RWPE1 (cell line): ENCODE results near the gene WDFY1.

Source experiments
- CTCF ChIA-PET: fragments of 350-600 bp; sonication (Branson Sonifier 250); formaldehyde crosslinking; extraction: SDS; loops from one replicate; lab custom pipeline; 2021; lab: Yijun Ruan, JAX
- POLR2A ChIA-PET: fragments of 400-600 bp; formaldehyde crosslinking; extraction: SDS; loops from one replicate; lab custom pipeline; 2020; ENCODE audit warnings: antibody characterized with exemption; ENCODE audit not compliant: low non-redundant PET; lab: Yijun Ruan, JAX
- DNase-seq: peaks from one replicate; pipeline ENCODE4 v3.0.0; 2012; ENCODE audit warnings: low spot score
- H3K27ac ChIP-seq: fragments of 450-650 bp; 2 replicates; pipeline ENCODE4 v1.5.1; 2017
- TF ChIP-seq, protein P1 (sequence below): fragments of 450-650 bp; conservative IDR thresholded peaks from 2 replicates; pipeline ENCODE4 v1.5.1; 2017; ENCODE audit warnings: low read depth, mild to moderate bottlenecking

The WDFY1 gene

GRCh38 chr2:223944703-223945531 lies at the start of gene WDFY1:
Gene WDFY1 (minus strand): TSS chr2:223945335. CDS start chr2:223945284, 51 bp downstream.
- TF ChIP-seq, protein P1, sequence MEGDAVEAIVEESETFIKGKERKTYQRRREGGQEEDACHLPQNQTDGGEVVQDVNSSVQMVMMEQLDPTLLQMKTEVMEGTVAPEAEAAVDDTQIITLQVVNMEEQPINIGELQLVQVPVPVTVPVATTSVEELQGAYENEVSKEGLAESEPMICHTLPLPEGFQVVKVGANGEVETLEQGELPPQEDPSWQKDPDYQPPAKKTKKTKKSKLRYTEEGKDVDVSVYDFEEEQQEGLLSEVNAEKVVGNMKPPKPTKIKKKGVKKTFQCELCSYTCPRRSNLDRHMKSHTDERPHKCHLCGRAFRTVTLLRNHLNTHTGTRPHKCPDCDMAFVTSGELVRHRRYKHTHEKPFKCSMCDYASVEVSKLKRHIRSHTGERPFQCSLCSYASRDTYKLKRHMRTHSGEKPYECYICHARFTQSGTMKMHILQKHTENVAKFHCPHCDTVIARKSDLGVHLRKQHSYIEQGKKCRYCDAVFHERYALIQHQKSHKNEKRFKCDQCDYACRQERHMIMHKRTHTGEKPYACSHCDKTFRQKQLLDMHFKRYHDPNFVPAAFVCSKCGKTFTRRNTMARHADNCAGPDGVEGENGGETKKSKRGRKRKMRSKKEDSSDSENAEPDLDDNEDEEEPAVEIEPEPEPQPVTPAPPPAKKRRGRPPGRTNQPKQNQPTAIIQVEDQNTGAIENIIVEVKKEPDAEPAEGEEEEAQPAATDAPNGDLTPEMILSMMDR, result no peak
- CTCF ChIA-PET, result interaction anchor here (0.6 to 0.7 kb wide), 2 partner anchors 30 to 387 kb away, joined by 3 read pairs; no protein-coding TSS in a partner anchor
- peak within 1 kb of the TSS; percentile 86 for H3K27ac ChIP-seq
- POLR2A ChIA-PET, result no interaction called here
- DNase-seq, result peak; percentile 91

- TF ChIP-seq, protein P1, result no peak
- H3K27ac ChIP-seq, result peak overlapping the region; percentile 70
- ChIA-PET CTCF (interaction anchor here (1.2 to 5.4 kb wide), 4 partner anchors 10 to 293 kb away, joined by 3 to 87 read pairs (median 7); no protein-coding TSS in a partner anchor), POLR2A (no interaction called here)
- no peak for DNase-seq
Measured at GRCh38 chr2:223994562-223995162, 49.5 kb upstream of the WDFY1 start.

- TF ChIP-seq, protein P1, result peak; percentile 75
- DNase-seq, result peak; percentile 62
- CTCF ChIA-PET, result interaction anchor here (0.6 to 5.4 kb wide), 17 partner anchors 9 to 367 kb away, joined by 3 to 87 read pairs (median 3); no protein-coding TSS in a partner anchor
- POLR2A ChIA-PET, result no interaction called here
- H3K27ac ChIP-seq, result no peak overlapping the region
Measured at GRCh38 chr2:223993634-223994232, 48.6 kb upstream of the WDFY1 start.

DNA sequence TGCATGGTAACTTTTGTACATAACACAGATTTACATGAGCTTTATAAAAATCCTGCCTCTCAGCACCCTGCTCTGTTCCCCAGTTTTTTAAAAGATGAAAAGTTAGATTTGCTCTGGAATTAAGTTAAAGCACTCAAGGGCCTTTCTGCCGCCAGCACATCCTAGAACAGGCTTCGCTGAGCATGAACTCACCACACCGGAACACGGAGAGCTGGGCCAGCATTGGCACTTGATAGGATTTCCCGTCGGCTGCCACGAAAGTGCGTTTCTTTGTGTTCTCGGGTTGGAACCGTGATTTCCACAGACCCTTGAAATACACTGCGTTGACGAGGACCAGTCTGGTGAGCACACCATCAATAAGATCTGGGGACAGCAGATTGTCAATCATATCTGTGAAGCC lies 46.5 kb upstream of the WDFY1 start:
- ChIA-PET POLR2A (no interaction called here), CTCF (interaction anchor here (0.6 to 5.4 kb wide), 2 partner anchors 53 to 293 kb away, joined by 5 to 87 read pairs; no protein-coding TSS in a partner anchor)
- DNase-seq, result no peak
- TF ChIP-seq, protein P1, result no peak
- H3K27ac ChIP-seq, result no peak overlapping the region

- no peak for DNase-seq
- CTCF ChIA-PET, result interaction anchor here (0.7 to 1.9 kb wide), 3 partner anchors 12 to 294 kb away, joined by 3 to 9 read pairs (median 5); no protein-coding TSS in a partner anchor
- TF ChIP-seq, protein P1, result no peak
- peak overlapping the region; percentile 30; the same call in 1 of the 2 replicates for H3K27ac ChIP-seq
- POLR2A ChIA-PET, result no interaction called here
Measured at GRCh38 chr2:223989856-223990232, 44.7 kb upstream of the WDFY1 start.
